ENCODE measurements around the gene RTN4RL1. TPM values are rescaled to one million over a fixed set of nuclear protein-coding genes. Genes with fewer than 3 reads are reported as not detected.

Gene RTN4RL1
- total RNA-seq, 1 experiment from 2014 or later: 0.80 TPM

GRCh38 chr17:2071455-2072281 is 46.5 kb upstream of the RTN4RL1 start:
- Histone ChIP-seq H3K4me3 (ENCODE audit: low read depth in 2 of 2, low read length in 2 of 2) (no peak overlapping the region), H3K9me3 (ENCODE audit: control insufficient read depth, insufficient read depth, low read depth, low read length) (no peaks in the 10 kb centered on the region), H3K4me1 (ENCODE audit: control insufficient read depth, insufficient read depth, low read length) (no peaks in the 10 kb centered on the region), H3K36me3 (ENCODE audit: control insufficient read depth, insufficient read depth, low read length) (no peaks in the 10 kb centered on the region; the same call in 1 of the 2 replicates), H3K27me3 (ENCODE audit: control insufficient read depth, insufficient read depth, low read length) (no peaks in the 10 kb centered on the region), H3K27ac (ENCODE audit: low read length) (no peak overlapping the region)
- POLR2A ChIA-PET: no interaction called here
- intact Hi-C loops (cut with micrococcal nuclease; ENCODE audit: unreplicated experiment) (no loop called here), in situ Hi-C loops (cut with HindIII; ENCODE audit: low pct_unique_long_range_greater_than_20kb, low sequenced_read_pairs) (no loop called here)
- TF ChIP-seq SIN3A (IDR thresholded peaks at IDR 0.05; ENCODE audit: borderline replicate concordance, insufficient read depth, low read depth, low read length): no peak
- TF ChIP-seq REST (IDR thresholded peaks at IDR 0.05; ENCODE audit: insufficient read depth in 1 of 2, low read depth in 2 of 2, low read length in 1 of 2): no peak
- TF ChIP-seq TCF7L2 (IDR thresholded peaks at IDR 0.05; ENCODE audit: low read depth, low read length): no peak
- no peak for TF ChIP-seq CTCF (IDR thresholded peaks at IDR 0.05)
- TF ChIP-seq POLR2AphosphoS5 (IDR thresholded peaks at IDR 0.05; ENCODE audit: low read depth, low read length): no peak
- CTCF ChIA-PET: no interaction called here
- ATAC-seq (no peak), DNase-seq (ENCODE audit: low read depth, low spot score) (no peak)
- BruUV-seq (replicated peaks): no TSS peak

- no TSS peak for BruUV-seq (replicated peaks)
- in situ Hi-C loops (cut with HindIII; ENCODE audit: low pct_unique_long_range_greater_than_20kb, low sequenced_read_pairs): no loop called here
- no peaks in the 10 kb centered on the region for H3K27me3 ChIP-seq (ENCODE audit: control insufficient read depth, insufficient read depth, low read length)
- H3K4me3 ChIP-seq (ENCODE audit: low read depth in 2 of 2, low read length in 2 of 2): no peak overlapping the region
- no peaks in the 10 kb centered on the region for H3K4me1 ChIP-seq (ENCODE audit: control insufficient read depth, insufficient read depth, low read length)
- POLR2A ChIA-PET: no interaction called here
- no peak overlapping the region for H3K27ac ChIP-seq (ENCODE audit: low read length)
- H3K9me3 ChIP-seq (ENCODE audit: control insufficient read depth, insufficient read depth, low read depth, low read length): no peaks in the 10 kb centered on the region
- no peak for TF ChIP-seq POLR2AphosphoS5 (IDR thresholded peaks at IDR 0.05; ENCODE audit: low read depth, low read length)
- no peak for TF ChIP-seq TCF7L2 (IDR thresholded peaks at IDR 0.05; ENCODE audit: low read depth, low read length)
- TF ChIP-seq REST (IDR thresholded peaks at IDR 0.05; ENCODE audit: insufficient read depth in 1 of 2, low read depth in 2 of 2, low read length in 1 of 2): no peak
- TF ChIP-seq SIN3A (IDR thresholded peaks at IDR 0.05; ENCODE audit: borderline replicate concordance, insufficient read depth, low read depth, low read length): no peak
- no peak for TF ChIP-seq CTCF (IDR thresholded peaks at IDR 0.05)
- CTCF ChIA-PET: interaction anchor here (0.6 kb wide), 1 partner anchor 60 kb away, joined by 3 read pairs; no protein-coding TSS in a partner anchor
- H3K36me3 ChIP-seq (ENCODE audit: control insufficient read depth, insufficient read depth, low read length): no peaks in the 10 kb centered on the region; the same call in 1 of the 2 replicates
- intact Hi-C loops (cut with micrococcal nuclease; ENCODE audit: unreplicated experiment): no loop called here
- ATAC-seq (no peak), DNase-seq (ENCODE audit: low read depth, low spot score) (no peak)
Measured at GRCh38 chr17:2071024-2071385, 45.9 kb upstream of the RTN4RL1 start.

Measured in Panc1 (cell line).